Suppressor macrophage treated with lipopolysaccharide for 4 hours (primary cell): ENCODE measurements around the gene COPZ2.
"Not testable (repeated sequence)": the region's sequence is repeated elsewhere in the genome, so short reads cannot be mapped to it uniquely, and the experiment has no call there.

Experiments used
- DNase-seq: peaks from one replicate; pipeline ENCODE4 v3.0.0-alpha.2; 2020

Gene COPZ2, protein sequence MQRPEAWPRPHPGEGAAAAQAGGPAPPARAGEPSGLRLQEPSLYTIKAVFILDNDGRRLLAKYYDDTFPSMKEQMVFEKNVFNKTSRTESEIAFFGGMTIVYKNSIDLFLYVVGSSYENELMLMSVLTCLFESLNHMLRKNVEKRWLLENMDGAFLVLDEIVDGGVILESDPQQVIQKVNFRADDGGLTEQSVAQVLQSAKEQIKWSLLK

GRCh38 chr17:48037036-48037837 lies at the start of gene COPZ2:
TSS of gene COPZ2 (minus strand) at chr17:48037797. CDS start at chr17:48037777, 20 bp downstream.
- peak; percentile 61 for DNase-seq

GRCh38 chr17:48084932-48085331 lies 47.3 kb upstream of the COPZ2 start:
- DNase-seq = no peak

GRCh38 chr17:48081858-48082257 lies 44.3 kb upstream of the COPZ2 start:
- no peak for DNase-seq

DNA sequence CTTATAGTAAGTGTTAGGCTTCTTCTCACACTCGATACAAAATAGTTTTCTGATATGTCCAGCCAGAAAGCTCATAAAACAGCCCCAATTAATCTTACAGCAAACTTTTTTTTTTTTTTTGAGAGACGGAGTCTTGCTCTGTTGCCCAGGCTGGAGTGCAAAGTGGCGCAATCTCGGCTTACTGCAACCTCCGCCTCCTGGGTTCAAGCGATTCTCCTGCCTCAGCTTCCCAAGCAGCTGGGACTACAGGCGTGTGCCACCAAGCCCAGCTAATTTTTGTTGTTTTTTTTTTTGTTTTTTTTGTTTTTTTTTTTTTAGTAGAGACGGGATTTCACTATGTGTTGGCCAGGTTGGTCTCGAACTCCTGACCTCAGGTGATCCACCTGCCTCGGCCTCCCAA lies 39.6 kb upstream of the COPZ2 start:
- DNase-seq = not testable (repeated sequence)

DNA sequence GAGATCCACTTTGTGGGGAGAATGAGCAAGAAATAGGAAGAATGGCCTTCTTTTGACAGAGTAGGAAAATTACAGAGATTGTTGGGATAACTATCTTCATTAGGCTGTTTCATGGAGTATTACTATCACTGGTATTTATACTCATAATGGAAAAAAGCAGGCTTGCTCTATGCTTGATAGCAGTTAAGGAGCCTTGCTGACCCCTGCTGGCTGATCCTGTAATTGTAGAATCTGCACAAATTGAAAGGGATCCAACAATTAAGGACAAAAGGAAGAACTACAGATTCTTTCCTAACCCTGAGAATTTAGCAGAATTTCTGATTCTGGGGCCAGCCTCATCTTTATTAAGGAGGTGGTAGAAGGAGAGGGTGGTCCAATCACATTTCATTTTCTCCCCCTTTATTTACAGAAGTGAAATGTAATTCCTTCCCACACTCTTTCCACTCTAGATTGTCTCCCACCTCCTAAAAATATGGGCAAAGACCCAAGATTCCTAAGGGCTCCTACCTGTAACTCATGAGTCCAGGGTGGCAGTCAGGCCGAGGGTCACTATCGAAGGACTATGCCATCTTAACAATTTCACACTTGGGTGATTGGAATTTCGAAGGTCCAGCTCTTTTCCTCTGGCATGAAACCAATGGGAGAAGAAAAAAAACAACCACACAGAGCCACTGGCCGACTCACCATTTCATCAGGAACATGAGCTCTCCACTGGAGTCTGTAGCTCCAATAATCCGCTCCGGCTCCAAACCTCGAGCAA lies 36.9 kb upstream of the COPZ2 start:
- DNase-seq = peak; percentile 87

DNA sequence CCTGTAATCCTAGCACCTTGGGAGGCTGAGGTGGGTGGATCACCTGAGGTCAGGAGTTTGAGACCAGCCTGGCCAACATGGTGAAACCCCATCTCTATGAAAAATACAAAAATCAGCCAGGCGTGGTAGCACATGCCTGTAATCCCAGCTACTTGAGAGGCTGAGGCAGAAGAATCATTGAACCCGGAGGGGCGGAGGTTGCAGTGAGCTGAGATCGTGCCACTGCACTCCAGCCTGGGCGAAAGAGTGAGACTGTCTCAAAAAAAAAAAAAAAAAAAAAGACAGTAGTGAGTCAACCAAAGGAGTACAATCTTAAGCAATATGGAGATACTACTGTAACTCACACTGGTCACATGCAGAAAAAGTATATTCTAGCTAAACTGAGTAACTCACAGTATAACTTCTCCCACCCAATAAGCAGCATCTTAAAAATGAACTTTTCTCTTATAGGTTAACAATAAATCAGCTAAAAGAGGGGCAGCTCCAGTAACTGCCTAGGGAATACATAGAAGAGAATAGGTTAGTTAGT lies 36.0 kb upstream of the COPZ2 start:
- not testable (repeated sequence) for DNase-seq

- DNase-seq = not testable (repeated sequence)
Measured at GRCh38 chr17:48072811-48073210, 35.2 kb upstream of the COPZ2 start.

GRCh38 chr17:48071654-48072053 lies 34.1 kb upstream of the COPZ2 start:
- no peak for DNase-seq

- no peak for DNase-seq
Measured at GRCh38 chr17:48070195-48070594, 32.6 kb upstream of the COPZ2 start.

DNA sequence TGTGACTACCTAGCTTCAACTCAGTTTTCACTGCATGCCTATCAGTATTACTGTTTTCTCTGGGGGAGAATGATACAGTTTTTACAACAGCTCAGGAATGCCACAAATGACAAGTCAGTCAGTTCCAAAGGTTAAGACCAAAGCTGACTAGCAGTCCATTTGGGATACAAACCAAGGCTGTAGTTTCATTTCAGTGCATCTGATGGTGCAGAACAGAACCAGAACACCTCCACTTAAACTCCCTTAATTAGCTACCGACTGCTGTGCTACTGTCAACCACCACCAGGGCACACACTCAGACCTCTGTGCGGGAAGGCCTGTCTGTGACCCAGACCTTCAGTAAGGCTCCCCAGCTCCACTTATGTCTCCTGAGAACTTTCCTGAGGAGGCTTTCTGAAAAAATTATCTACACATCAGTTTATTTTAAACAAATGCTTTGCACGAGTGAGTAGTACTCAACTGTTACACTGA lies 30.9 kb upstream of the COPZ2 start:
- DNase-seq = no peak

DNA sequence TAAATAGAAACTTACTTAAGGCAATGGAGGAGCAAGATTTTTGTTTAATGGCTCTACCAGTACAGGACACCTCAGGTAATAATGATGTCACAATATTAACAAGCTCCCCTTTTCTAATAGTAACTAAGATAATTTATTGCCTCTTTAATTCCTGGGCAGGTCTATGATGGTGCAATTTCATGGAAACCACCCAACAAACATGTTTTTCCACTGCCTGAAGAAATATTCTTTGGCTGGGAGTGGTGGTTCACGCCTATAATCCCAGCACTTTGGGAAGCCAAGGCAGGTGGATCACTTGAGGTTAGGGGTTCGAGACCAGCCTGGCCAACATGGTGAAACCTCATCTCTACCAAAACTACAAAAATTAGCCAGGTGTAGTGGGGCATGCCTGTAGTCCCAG lies 30.2 kb upstream of the COPZ2 start:
- not testable (repeated sequence) for DNase-seq

DNA sequence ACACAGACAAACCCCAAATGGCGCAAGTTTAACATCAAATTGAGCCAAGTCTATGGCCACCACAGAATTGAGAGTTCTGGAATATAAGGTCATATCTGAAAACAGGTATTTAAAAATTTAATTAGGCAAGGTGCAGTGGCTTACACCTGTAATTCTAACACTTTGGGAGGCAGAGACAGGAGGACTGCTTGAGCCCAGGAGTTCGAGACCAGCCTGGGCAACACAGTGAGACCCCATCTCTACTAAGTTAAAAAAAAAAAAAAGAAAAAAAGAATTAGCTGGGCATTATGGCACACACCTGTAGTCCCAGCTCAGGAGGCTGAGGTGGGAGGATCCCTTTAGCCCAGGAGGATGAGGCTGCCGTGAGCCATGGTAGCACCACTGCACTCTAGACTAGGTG lies 29.6 kb upstream of the COPZ2 start:
- DNase-seq = no peak

DNA sequence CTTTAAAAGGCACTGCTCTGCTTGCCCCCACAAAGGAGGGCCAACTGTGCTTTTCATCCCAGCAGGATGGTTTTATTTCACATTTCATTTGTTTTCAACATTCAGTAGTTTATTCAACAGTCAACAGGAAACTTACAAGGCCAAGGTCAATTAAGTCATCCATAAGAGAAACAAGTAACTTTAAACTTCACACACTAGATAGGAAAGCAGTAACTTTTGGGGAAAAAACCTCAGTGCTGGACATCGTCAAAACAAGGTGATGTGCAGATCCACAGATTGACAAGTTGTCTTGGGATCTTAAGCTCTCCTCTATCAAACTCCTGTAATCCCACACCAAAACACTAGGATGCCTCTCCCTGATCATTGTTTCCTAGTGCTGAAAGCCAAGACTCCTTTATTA lies 29.1 kb upstream of the COPZ2 start:
- DNase-seq = no peak

DNA sequence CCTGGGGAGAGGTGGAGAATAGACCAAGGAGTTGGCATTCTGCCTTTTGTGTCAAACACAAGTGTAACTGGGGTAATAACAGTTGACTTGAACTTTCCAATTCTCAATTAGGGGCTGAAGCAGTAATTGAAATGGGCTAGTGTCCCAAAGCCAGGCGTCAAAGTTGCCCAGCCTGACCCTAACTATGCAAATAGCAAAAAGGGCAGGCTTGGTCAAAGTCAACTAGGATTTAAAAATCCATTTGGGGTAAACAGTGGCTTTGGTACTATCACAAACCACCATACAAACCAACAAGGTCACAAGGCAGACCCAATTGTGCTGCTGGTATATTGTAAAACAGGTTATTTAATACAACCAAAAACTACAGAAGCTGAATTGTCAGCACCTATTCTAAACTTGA lies 28.6 kb upstream of the COPZ2 start:
- no peak for DNase-seq

DNA sequence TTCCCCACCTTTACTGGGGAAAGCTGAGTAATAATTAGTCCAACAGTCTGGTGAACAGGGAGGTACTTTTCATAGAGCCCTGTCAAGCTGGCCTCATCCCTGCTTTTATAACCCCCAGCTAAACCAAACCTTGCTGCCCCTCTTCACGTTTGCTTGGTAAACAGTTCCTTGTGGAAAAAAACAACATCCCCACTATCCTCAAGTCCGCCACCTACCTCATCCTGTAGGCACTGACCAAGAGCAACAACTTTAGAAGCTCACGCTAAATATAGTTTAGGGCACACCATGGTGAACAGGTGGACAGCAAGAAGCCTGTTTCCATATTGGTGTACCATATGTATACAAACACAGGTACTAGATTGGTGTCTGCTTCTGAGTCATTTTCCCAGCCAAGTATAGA lies 27.0 kb upstream of the COPZ2 start:
- DNase-seq = no peak

DNA sequence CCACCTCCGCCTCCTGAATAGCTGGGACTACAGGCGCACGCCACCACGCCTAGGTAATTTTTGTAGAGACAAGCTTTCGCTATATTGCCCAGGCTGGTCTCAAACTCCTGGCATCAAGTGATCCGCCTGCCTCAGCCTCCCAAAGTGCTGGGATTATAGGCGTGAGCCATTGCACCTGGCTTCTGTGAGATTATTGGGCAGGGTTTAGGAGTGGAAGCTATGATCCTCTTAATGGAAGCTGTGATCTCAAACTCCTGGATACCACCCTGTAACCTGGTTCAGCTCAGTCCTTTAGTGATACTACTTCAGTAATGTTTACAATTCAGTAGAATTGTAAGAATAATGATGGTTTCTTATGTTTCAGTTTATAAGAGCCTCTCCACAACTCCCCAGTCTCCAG lies 24.7 kb upstream of the COPZ2 start:
- no peak for DNase-seq

- DNase-seq = peak; percentile 36
Measured at GRCh38 chr17:48060249-48060648, 22.7 kb upstream of the COPZ2 start.

DNA sequence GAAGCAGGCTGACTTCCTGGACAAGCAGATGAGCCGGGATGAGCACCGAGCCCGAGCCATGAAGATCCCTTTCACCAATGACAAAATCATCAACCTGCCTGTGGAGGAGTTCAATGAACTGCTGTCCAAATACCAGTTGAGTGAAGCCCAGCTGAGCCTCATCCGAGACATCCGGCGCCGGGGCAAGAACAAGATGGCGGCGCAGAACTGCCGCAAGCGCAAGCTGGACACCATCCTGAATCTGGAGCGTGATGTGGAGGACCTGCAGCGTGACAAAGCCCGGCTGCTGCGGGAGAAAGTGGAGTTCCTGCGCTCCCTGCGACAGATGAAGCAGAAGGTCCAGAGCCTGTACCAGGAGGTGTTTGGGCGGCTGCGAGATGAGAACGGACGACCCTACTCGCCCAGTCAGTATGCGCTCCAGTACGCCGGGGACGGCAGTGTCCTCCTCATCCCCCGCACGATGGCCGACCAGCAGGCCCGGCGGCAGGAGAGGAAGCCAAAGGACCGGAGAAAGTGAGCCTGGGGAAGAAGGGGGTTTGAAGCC lies 21.6 kb upstream of the COPZ2 start:
- no peak for DNase-seq

DNA sequence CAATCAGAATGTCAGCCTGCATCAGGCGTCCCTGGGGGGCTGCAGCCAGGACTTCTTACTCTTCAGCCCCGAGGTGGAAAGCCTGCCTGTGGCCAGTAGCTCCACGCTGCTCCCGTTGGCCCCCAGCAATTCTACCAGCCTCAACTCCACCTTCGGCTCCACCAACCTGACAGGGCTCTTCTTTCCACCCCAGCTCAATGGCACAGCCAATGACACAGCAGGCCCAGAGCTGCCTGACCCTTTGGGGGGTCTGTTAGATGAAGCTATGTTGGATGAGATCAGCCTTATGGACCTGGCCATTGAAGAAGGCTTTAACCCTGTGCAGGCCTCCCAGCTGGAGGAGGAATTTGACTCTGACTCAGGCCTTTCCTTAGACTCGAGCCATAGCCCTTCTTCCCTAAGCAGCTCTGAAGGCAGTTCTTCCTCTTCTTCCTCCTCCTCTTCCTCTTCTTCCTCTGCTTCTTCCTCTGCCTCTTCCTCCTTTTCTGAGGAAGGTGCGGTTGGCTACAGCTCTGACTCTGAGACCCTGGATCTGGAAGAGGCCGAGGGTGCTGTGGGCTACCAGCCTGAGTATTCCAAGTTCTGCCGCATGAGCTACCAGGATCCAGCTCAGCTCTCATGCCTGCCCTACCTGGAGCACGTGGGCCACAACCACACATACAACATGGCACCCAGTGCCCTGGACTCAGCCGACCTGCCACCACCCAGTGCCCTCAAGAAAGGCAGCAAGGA lies 21.0 kb upstream of the COPZ2 start:
- DNase-seq = no peak

GRCh38 chr17:48057626-48058025 lies 20.0 kb upstream of the COPZ2 start:
- DNase-seq = no peak

- DNase-seq = no peak
Measured at GRCh38 chr17:48056879-48057278, 19.3 kb upstream of the COPZ2 start.

- no peak for DNase-seq
Measured at GRCh38 chr17:48056246-48056745, 18.7 kb upstream of the COPZ2 start.
